Activated naive CD4-positive, alpha-beta T cell treated with anti-CD3 and anti-CD28 coated beads, Interleukin-2, amount 50 U/mL, for 24 hours (primary cell): ENCODE measurements around the gene CCZ1.
"Not testable (repeated sequence)": the region's sequence is repeated elsewhere in the genome, so short reads cannot be mapped to it uniquely, and the experiment has no call there.

Experiments used
- H3K27ac Mint-ChIP-seq: one replicate; pipeline ENCODE4 v1.8.0; 2021; ENCODE audit warnings: mild to moderate bottlenecking, mixed read lengths
- H3K27me3 Mint-ChIP-seq: one replicate; pipeline ENCODE4 v1.8.0; 2021; ENCODE audit warnings: mixed read lengths
- H3K36me3 Mint-ChIP-seq: one replicate; pipeline ENCODE4 v1.8.0; 2021; ENCODE audit warnings: mixed read lengths
- H3K4me1 Mint-ChIP-seq: one replicate; pipeline ENCODE4 v1.8.0; 2021; ENCODE audit warnings: mixed read lengths
- H3K4me3 Mint-ChIP-seq: one replicate; pipeline ENCODE4 v1.8.0; 2021; ENCODE audit warnings: mild to moderate bottlenecking, mixed read lengths
- H3K9me3 Mint-ChIP-seq: one replicate; pipeline ENCODE4 v1.8.0; 2021; ENCODE audit warnings: mixed read lengths

Gene CCZ1

DNA sequence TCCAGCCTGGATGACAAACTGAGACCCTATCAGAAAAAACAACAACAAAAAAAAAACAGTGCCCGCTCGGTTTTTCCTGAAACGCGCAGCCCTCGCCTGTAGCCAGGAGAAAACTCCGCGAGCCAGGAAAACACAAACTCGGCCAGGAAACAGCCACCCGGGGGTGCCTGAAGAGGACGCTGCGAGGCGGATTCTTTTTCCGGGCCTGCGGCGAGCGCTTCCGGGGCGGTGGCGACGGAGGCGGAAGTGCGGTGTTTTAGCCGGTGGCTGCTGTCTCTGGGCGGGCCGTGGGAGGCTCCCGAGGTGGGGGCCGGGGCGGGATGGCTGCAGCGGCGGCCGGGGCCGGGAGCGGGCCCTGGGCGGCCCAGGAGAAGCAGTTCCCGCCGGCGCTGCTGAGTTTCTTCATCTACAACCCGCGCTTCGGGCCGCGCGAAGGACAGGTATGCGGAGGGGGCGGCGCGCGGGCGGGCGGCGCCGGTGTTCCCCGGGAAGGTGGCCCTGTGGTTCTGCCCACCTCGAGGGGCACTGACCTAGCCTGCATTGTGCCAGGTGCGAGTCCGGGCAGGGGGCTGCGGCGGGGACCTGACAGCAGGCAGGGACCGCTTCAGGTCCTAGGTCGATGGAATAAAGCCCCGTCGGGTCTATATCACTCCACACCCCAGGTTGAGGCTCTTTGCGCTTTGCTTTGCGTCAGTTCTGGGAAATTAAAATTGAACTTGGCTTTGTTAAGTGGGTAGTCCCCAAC is at the start of gene CCZ1:
TSS of gene CCZ1 (plus strand) at position 254 of the 745 bp plus-strand sequence. CDS start at position 321, 67 bp downstream.
- not testable (repeated sequence) for H3K4me1 Mint-ChIP-seq, H3K27me3 Mint-ChIP-seq, H3K9me3 Mint-ChIP-seq, H3K36me3 Mint-ChIP-seq
- H3K27ac Mint-ChIP-seq = peak within 1 kb of the TSS; percentile 41
- H3K4me3 Mint-ChIP-seq = peak within 1 kb of the TSS; percentile 83

- H3K27me3 Mint-ChIP-seq = no peaks in the 10 kb centered on the region
- H3K27ac Mint-ChIP-seq = no peak overlapping the region
- H3K4me3 Mint-ChIP-seq = no peak overlapping the region
- H3K9me3 Mint-ChIP-seq = no peaks in the 10 kb centered on the region
- no peaks in the 10 kb centered on the region for H3K4me1 Mint-ChIP-seq
- no peaks in the 10 kb centered on the region for H3K36me3 Mint-ChIP-seq
These were observed 47.6 kb upstream of the CCZ1 start for GRCh38 chr7:5850944-5851343.

DNA sequence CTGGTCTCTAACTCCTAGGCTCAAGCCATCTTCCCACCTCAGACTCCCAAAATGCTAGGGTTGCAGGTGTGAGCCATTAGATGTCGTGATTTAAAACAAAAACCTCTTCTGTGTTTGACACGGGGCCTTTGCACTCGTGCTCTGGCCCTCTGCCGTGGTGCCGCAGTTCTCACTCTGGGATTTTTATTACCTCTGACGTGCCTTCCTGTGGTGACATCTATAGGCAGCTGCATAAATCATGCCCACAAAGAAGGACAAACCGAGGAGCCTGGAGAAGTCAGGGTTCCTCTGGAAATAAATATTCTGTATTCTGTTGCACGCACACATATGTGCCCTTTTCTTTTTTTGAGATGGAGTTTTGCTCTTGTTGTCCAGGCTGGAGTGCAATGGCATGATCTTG is 43.8 kb upstream of the CCZ1 start:
- Mint-ChIP-seq H3K4me1 (peaks cover 23% of the 10 kb centered on the region), H3K27ac (no peak overlapping the region), H3K36me3 (no peaks in the 10 kb centered on the region), H3K9me3 (no peaks in the 10 kb centered on the region), H3K27me3 (no peaks in the 10 kb centered on the region), H3K4me3 (no peak overlapping the region)

DNA sequence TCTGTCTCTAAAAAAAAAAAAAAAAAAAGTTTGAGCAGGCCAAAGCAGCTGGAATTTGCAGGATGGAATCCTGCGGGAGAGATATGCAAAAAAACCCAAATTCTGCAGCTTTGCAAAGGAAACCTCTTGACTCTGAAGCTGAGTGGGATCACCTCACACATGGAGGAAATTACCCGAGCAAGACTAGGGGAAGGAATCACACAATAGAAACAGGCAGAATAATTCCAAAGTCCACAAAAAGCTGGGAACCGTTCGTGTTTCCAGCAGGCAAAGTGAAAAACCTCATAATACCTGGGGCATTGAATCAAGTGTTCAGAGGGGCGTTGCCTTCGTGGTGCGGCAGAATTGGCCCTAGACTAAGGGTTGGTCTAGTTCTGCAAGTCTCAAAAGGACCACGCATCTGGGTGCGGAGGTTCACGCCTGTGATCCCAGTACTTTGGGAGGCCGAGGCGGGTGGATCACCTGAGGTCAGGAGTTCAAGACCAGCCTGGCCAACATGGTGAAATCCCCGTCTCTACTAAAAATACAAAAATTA is 41.4 kb upstream of the CCZ1 start:
- not testable (repeated sequence) for H3K27ac Mint-ChIP-seq, H3K4me3 Mint-ChIP-seq, H3K9me3 Mint-ChIP-seq, H3K27me3 Mint-ChIP-seq, H3K36me3 Mint-ChIP-seq
- peaks cover 23% of the 10 kb centered on the region for H3K4me1 Mint-ChIP-seq

DNA sequence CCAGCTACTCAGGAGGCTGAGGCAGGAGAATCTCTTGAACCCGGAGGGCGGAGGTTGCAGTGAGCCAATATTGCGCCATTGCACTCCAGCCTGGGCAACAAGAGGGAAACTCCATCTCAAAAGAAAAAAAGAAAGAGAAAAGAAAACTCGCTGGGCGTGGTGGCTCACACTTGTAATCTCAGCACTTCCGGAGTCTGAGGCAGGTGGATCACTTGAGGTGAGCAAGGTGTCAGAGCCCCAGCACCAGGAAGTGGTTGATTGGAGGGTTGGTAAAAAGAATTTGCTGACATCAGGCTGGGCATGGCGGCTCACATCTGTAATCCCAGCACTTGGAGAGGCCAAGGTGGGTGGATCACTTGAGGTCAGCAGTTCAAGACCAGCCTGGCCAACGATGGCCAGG is 40.0 kb upstream of the CCZ1 start:
- H3K36me3 Mint-ChIP-seq, H3K4me3 Mint-ChIP-seq, H3K27me3 Mint-ChIP-seq, H3K9me3 Mint-ChIP-seq: not testable (repeated sequence)
- H3K4me1 Mint-ChIP-seq = peaks cover 23% of the 10 kb centered on the region
- H3K27ac Mint-ChIP-seq = peak overlapping the region; percentile 46

DNA sequence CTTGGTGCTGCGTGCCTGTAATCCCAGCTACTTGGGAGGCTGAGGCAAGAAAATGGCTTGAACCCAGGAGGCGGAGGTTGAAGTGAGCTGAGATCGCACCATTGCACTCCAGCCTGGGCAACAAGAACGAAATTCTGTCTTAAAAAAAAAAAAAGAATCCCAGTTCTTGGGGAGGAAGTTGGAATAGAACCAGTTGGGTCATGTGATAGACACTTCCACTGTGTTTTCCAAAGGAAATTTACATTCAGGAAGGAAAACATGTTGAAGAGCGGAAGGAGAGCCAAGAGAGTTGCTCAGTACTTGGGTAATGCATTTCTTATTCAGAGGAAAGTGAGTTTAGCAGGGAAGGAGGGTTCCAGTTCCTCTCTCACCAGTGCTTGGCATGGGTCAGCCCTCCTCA is 37.3 kb upstream of the CCZ1 start:
- not testable (repeated sequence) for H3K27ac Mint-ChIP-seq, H3K27me3 Mint-ChIP-seq, H3K9me3 Mint-ChIP-seq, H3K36me3 Mint-ChIP-seq, H3K4me3 Mint-ChIP-seq
- peaks cover 22% of the 10 kb centered on the region for H3K4me1 Mint-ChIP-seq

DNA sequence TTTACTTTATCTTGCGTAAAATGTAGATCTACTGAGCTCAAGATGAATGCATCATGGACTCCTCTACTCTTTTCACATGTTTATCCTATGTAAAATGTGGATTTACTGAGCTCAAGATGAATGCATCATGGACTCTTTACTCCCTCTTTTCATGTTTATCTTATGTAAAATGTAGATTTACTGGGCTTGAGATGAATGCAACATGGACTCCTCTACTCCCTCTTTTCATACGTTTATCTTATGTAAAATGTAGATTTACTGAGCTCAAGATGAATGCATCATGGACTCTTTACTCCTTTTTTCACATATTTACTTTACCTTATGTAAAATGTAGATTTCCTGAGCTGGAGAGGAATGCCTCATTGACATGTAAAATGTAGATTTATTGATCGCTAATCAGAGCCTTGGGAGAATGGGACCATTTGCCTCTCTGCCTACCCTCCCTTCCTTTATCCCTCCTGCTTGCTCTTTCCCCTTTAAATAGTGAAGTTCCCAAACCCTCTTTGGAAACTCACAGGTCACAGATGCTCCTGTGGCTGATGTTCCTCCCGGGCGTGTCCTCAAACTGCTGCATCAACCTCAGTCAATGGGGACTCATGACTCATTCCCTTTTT is 35.7 kb upstream of the CCZ1 start:
- not testable (repeated sequence) for H3K36me3 Mint-ChIP-seq, H3K9me3 Mint-ChIP-seq, H3K27me3 Mint-ChIP-seq, H3K4me3 Mint-ChIP-seq
- peak overlapping the region; percentile 37 for H3K27ac Mint-ChIP-seq
- H3K4me1 Mint-ChIP-seq = peaks cover 11% of the 10 kb centered on the region

DNA sequence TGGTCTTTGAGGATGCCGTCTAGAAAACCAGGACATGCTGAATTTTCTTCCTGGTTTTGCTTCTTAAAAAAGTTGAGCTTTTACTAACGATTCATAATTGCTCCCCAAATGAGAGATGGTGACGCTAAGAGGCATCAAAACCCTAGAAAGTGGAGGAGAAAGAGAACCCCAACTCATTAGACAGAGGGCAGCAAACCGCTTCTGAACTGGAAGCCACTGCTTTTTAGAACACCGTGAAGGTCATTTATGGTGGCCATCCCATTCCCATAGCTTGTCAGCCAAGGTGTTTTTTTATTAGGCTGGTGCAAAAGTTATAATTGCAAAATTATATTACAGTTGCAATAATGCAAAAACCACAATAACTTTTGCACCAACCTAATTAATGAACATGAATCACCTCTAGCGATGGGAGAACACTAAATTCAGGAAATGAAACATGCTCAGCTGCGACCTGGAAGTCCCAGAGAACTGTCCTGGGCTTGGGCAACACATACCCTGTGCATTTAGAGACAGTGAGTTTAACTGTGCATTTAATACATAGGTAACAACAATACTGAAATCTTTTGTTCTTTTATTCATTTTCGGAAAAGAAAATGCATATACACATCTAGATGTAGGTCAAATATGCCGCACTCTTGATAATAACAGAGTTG is 33.1 kb upstream of the CCZ1 start:
- H3K36me3 Mint-ChIP-seq = not testable (repeated sequence)

GRCh38 chr7:5867060-5867459 is 31.5 kb upstream of the CCZ1 start:
- no peaks in the 10 kb centered on the region for H3K9me3 Mint-ChIP-seq
- no peak overlapping the region for H3K4me3 Mint-ChIP-seq
- H3K27me3 Mint-ChIP-seq = no peaks in the 10 kb centered on the region
- H3K36me3 Mint-ChIP-seq = peaks cover 9% of the 10 kb centered on the region
- no peaks in the 10 kb centered on the region for H3K4me1 Mint-ChIP-seq
- no peak overlapping the region for H3K27ac Mint-ChIP-seq

More for the DNA sequence above, 33.1 kb upstream of the CCZ1 start:
- not testable (repeated sequence) for H3K27me3 Mint-ChIP-seq, H3K4me1 Mint-ChIP-seq, H3K4me3 Mint-ChIP-seq, H3K27ac Mint-ChIP-seq, H3K9me3 Mint-ChIP-seq

- H3K27ac Mint-ChIP-seq, H3K36me3 Mint-ChIP-seq, H3K27me3 Mint-ChIP-seq, H3K9me3 Mint-ChIP-seq, H3K4me3 Mint-ChIP-seq, H3K4me1 Mint-ChIP-seq: not testable (repeated sequence)
These were observed 29.6 kb upstream of the CCZ1 start for GRCh38 chr7:5868928-5869341.

DNA sequence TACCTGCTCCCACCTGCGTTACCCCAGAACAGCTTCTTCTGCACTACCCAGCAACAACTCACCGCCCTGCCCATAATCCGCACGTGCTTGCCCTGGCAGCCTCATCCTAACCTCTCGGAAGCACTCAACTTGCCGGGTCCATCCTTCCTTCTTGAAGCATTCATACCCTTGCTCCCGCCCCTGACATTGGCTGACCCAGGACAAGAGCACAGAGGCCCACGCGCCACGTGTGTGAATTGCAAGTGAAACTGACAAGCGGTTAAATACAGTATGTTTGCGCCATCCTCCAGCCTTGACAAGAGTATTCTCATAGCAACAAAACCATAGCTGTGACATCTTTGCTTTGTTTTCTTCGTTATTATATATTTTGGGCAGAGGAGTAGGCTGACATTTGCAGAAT is 28.8 kb upstream of the CCZ1 start:
- Mint-ChIP-seq H3K27ac (no peak overlapping the region), H3K36me3 (peaks cover 7% of the 10 kb centered on the region), H3K9me3 (no peaks in the 10 kb centered on the region), H3K4me3 (no peak overlapping the region), H3K27me3 (no peaks in the 10 kb centered on the region), H3K4me1 (no peaks in the 10 kb centered on the region)

- Mint-ChIP-seq H3K9me3 (no peaks in the 10 kb centered on the region), H3K4me3 (no peak overlapping the region), H3K27me3 (no peaks in the 10 kb centered on the region), H3K4me1 (no peaks in the 10 kb centered on the region), H3K27ac (no peak overlapping the region), H3K36me3 (peaks cover 7% of the 10 kb centered on the region)
These were observed 28.2 kb upstream of the CCZ1 start for GRCh38 chr7:5870311-5870710.

DNA sequence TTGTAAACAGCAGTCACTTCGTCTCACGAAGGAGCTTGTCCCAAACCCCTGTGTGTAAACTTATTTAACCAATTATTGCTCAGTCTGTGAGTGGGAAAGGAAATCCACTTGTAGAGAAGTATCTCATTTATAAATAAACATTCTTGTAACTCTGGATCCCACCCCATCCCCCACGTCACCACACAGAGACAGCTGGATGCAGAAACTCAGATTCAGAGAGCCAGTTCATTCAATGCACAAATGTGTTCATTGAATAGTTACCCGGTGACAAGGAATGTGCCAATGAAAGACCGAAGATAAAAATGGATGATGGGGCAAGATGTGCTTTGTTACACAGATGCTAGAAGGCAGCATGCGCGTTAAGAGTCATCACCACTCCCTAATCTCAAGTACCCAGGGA is 26.2 kb upstream of the CCZ1 start:
- Mint-ChIP-seq H3K27me3 (no peaks in the 10 kb centered on the region), H3K27ac (no peak overlapping the region), H3K36me3 (peaks cover 6% of the 10 kb centered on the region)

GRCh38 chr7:5879591-5879990 is 18.9 kb upstream of the CCZ1 start:
- H3K27ac Mint-ChIP-seq, H3K27me3 Mint-ChIP-seq, H3K9me3 Mint-ChIP-seq, H3K4me3 Mint-ChIP-seq, H3K36me3 Mint-ChIP-seq, H3K4me1 Mint-ChIP-seq: not testable (repeated sequence)

More for the DNA sequence above, 26.2 kb upstream of the CCZ1 start:
- no peaks in the 10 kb centered on the region for H3K4me1 Mint-ChIP-seq
- H3K4me3 Mint-ChIP-seq = no peak overlapping the region
- H3K9me3 Mint-ChIP-seq = no peaks in the 10 kb centered on the region

- not testable (repeated sequence) for H3K36me3 Mint-ChIP-seq, H3K27me3 Mint-ChIP-seq, H3K27ac Mint-ChIP-seq, H3K9me3 Mint-ChIP-seq, H3K4me1 Mint-ChIP-seq, H3K4me3 Mint-ChIP-seq
These were observed 18.4 kb upstream of the CCZ1 start for GRCh38 chr7:5880106-5880505.

GRCh38 chr7:5884431-5884830 is 14.1 kb upstream of the CCZ1 start:
- not testable (repeated sequence) for H3K27me3 Mint-ChIP-seq, H3K27ac Mint-ChIP-seq, H3K9me3 Mint-ChIP-seq, H3K36me3 Mint-ChIP-seq, H3K4me3 Mint-ChIP-seq, H3K4me1 Mint-ChIP-seq
